Neutrophil (primary cell): ENCODE results near the gene HADH.

ENCODE experiments used
- H3K27ac ChIP-seq: fragments of 200-600 bp; sonication (generic); 2 replicates; pipeline ENCODE4 v1.5.1; 2016; ENCODE audit warnings: mild to moderate bottlenecking, moderate library complexity
- H3K27me3 ChIP-seq: fragments of 200-600 bp; sonication (generic); 2 replicates; pipeline ENCODE4 v1.6.0; 2016; ENCODE audit warnings: mild to moderate bottlenecking
- H3K36me3 ChIP-seq: fragments of 200-600 bp; sonication (generic); 2 replicates; pipeline ENCODE4 v1.5.1; 2017
- H3K4me1 ChIP-seq, 2 experiments: fragments of 200-600 bp in 1 of 2; sonication (generic) in 1 of 2; 1 replicate in 1 of 2; 2 replicates in 1 of 2; pipeline versions ENCODE4 v1.5.1 to v1.6.1; 2013 to 2016; ENCODE audit warnings: low read depth in 1 of 2, low read length in 1 of 2, mild to moderate bottlenecking in 1 of 2, moderate library complexity in 1 of 2; ENCODE audit not compliant: control insufficient read depth in 1 of 2, insufficient read depth in 1 of 2
- H3K4me3 ChIP-seq, 2 experiments: fragments of 200-600 bp in 1 of 2; sonication (generic) in 1 of 2; 1 replicate in 1 of 2; 2 replicates in 1 of 2; pipeline ENCODE4 v1.5.1; 2013 to 2016; ENCODE audit warnings: low read depth in 1 of 2, low read length in 1 of 2, mild to moderate bottlenecking in 1 of 2, moderate library complexity in 1 of 2
- H3K9me3 ChIP-seq: fragments of 200-600 bp; sonication (generic); 2 replicates; pipeline ENCODE4 v1.5.1; 2016
- TF ChIP-seq, protein P1 (sequence below): fragments of 200-600 bp; sonication (generic); IDR thresholded peaks from 2 replicates; pipeline ENCODE4 v1.5.1; 2016; ENCODE audit warnings: antibody characterized with exemption

The HADH gene

DNA sequence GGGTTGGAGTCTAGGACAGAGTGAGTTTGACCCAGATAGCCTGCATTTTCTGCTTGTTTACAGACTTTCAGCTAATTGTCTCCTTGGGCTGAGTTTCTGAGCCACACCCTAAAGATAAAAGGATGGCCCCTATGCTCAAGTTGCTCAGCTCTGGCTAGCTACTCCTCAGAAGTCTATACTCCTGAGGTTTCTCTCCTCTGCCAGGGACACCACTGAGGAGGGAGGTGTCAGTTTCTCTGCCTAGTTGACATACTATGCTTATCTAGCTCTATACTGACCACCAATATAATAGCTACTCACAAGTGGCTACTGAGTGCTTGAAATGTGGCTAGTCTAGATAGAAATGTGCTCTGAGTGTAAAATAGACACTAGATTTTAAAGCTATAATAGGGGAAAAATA, 23.6 kb downstream of the HADH start:
- Histone ChIP-seq H3K27ac (no peak overlapping the region), H3K4me1 (peaks cover 10 to 13% of the 10 kb centered on the region in 2 experiments), H3K9me3 (no peaks in the 10 kb centered on the region), H3K4me3 (no peak overlapping the region), H3K36me3 (peaks cover 4% of the 10 kb centered on the region), H3K27me3 (no peaks in the 10 kb centered on the region)
- TF ChIP-seq, protein P1, sequence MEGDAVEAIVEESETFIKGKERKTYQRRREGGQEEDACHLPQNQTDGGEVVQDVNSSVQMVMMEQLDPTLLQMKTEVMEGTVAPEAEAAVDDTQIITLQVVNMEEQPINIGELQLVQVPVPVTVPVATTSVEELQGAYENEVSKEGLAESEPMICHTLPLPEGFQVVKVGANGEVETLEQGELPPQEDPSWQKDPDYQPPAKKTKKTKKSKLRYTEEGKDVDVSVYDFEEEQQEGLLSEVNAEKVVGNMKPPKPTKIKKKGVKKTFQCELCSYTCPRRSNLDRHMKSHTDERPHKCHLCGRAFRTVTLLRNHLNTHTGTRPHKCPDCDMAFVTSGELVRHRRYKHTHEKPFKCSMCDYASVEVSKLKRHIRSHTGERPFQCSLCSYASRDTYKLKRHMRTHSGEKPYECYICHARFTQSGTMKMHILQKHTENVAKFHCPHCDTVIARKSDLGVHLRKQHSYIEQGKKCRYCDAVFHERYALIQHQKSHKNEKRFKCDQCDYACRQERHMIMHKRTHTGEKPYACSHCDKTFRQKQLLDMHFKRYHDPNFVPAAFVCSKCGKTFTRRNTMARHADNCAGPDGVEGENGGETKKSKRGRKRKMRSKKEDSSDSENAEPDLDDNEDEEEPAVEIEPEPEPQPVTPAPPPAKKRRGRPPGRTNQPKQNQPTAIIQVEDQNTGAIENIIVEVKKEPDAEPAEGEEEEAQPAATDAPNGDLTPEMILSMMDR, result no peak

DNA sequence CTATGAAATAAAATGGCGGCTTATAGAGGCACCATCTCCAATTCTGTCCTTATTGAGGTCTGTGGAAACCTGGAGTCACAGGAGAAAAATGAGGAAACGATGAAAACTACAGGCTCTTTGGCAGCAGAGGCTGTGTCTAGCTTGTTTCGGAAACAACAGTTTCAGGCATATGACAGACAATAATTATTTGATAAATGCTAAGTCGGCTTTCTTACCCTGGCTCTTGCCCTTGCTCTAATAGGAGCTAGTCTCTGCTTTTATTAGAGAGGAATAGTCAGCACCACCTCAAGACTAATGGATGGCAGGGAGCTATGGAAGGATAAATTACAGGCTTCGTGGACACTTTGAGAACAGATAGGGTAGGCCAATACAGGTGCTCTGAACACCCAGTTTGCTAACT, 24.3 kb downstream of the HADH start:
- no peaks in the 10 kb centered on the region for H3K27me3 ChIP-seq
- peaks cover 4% of the 10 kb centered on the region for H3K36me3 ChIP-seq
- H3K27ac ChIP-seq, result no peak overlapping the region
- no peaks in the 10 kb centered on the region for H3K9me3 ChIP-seq
- peaks cover 6 to 9% of the 10 kb centered on the region in 2 experiments for H3K4me1 ChIP-seq
- TF ChIP-seq, protein P1, result no peak
- H3K4me3 ChIP-seq, result no peak overlapping the region

DNA sequence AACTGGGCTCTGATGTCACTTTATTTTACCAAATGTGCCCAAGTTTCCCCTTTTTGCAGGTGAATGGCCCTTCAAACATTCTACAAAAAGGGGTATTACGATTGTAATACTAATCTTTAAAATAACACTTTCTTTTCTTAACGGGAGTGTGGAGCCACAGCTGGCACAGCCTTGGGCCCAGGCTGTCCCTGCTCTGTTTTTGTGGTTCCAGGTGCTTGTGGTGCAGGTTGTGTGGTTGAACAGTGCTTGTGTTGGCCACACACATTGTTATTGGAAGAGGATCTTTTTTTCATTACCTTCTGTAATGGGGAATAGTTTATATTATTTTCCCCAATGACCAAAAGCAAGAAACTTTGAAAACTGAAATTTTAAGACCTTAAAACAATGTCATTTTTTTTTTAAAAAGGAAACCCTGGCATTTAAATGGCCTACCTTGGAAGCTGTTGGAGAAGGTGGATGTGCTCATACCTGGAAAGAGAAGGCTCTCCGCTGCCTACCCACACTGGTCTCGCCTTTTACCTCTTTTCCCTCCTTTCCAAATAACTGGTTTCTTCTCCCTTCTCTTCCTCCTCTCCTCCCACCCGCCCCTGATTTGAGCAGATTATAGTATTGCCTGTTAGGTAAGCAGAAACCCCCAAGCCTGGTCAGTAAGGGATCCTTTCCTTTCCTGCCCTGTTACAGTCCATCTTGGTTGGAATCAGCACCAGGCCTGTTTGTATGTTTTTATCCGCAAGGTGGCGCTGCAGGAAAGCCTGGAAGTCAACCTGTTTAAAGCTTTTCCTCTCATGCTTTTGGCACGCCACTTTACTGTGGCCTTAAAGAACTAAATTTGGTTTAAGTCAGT, 28.6 kb downstream of the HADH start:
- peaks cover 0 to under 1% of the 10 kb centered on the region in 2 experiments for H3K4me1 ChIP-seq
- TF ChIP-seq, protein P1, result peak; percentile 68
- no peaks in the 10 kb centered on the region for H3K27me3 ChIP-seq
- H3K9me3 ChIP-seq, result no peaks in the 10 kb centered on the region
- H3K36me3 ChIP-seq, result peaks cover 4% of the 10 kb centered on the region
- H3K4me3 ChIP-seq, result no peak overlapping the region
- H3K27ac ChIP-seq, result no peak overlapping the region

DNA sequence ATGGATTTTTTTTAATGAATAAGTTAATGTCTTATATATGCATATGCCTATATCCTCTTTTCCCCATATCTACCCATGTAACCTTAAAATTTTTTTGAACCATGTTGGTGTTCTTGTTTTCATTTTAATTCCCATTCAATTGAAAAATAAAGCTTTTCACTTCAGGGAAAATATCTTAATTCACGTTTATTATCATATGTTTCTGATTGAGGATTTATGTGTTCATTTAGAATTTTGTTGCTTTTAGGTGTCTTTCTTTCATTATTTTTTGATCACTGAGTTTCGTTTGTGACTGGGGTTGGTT, 29.1 kb downstream of the HADH start:
- H3K27me3 ChIP-seq, result no peaks in the 10 kb centered on the region
- H3K4me1 ChIP-seq, result peaks cover 4 to 6% of the 10 kb centered on the region in 2 experiments
- peaks cover 4% of the 10 kb centered on the region for H3K36me3 ChIP-seq
- H3K9me3 ChIP-seq, result no peaks in the 10 kb centered on the region
- no peak overlapping the region for H3K27ac ChIP-seq
- TF ChIP-seq, protein P1, result no peak
- H3K4me3 ChIP-seq, result no peak overlapping the region

DNA sequence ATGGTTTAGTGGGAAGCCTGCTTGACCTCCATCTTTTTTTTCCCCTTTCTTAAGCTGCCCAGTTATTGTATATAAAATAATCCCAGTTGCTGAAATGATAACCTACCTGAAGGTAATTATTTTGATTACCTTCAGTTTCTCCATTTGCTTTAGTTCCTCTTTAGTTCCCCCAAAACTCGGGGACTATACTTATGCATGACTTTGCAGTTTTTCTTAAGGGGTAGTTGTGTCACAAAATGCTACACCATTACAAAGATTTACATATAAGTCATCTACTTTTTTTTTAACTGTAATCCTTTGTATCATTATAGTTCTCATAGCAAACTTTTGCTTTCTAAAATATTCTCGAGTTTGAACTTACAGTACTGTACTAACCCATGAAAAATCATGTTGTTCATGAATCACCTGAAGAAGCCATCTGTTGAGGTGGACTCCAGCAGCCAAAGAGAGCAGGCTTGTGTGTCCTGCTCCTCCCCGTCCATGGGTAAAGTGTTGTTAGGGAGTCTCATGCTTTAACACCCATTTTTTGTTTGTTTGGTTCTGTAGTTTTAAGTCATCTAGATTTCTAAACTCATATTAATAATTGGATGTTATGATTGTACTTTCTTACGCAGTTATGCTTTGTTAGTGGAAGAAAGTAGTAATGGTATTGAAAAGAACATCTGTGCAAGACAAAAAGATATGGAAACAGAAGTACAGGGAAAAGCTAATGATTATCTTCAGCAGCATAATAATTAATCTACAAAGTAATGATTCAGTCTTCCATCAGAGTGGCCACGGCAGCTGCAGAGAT, 34.6 kb downstream of the HADH start:
- Histone ChIP-seq H3K9me3 (no peaks in the 10 kb centered on the region), H3K4me3 (no peak overlapping the region), H3K36me3 (no peaks in the 10 kb centered on the region), H3K4me1 (peaks cover 7 to 9% of the 10 kb centered on the region in 2 experiments), H3K27me3 (no peaks in the 10 kb centered on the region), H3K27ac (peak overlapping the region; percentile 47)
- TF ChIP-seq, protein P1, result no peak
